HG03280 (cell line): ENCODE results near the gene CASKIN2.
"Not testable (repeated sequence)": the region's sequence is repeated elsewhere in the genome, so short reads cannot be mapped to it uniquely, and the experiment has no call there.

Source experiments
- ATAC-seq: cut with Tn5 transposase; IDR thresholded peaks from one replicate; pipeline ENCODE4 v1.9.1; 2021; ENCODE audit warnings: mild to moderate bottlenecking, moderate library complexity; ENCODE audit not compliant: unreplicated experiment

The CASKIN2 gene

GRCh38 chr17:75493476-75494129 is 21.7 kb downstream of the CASKIN2 start:
- ATAC-seq = no peak

- ATAC-seq = no peak
Observed at GRCh38 chr17:75492555-75493168, 22.7 kb downstream of the CASKIN2 start.

GRCh38 chr17:75491680-75492079 is 23.7 kb downstream of the CASKIN2 start:
- ATAC-seq = no peak

DNA sequence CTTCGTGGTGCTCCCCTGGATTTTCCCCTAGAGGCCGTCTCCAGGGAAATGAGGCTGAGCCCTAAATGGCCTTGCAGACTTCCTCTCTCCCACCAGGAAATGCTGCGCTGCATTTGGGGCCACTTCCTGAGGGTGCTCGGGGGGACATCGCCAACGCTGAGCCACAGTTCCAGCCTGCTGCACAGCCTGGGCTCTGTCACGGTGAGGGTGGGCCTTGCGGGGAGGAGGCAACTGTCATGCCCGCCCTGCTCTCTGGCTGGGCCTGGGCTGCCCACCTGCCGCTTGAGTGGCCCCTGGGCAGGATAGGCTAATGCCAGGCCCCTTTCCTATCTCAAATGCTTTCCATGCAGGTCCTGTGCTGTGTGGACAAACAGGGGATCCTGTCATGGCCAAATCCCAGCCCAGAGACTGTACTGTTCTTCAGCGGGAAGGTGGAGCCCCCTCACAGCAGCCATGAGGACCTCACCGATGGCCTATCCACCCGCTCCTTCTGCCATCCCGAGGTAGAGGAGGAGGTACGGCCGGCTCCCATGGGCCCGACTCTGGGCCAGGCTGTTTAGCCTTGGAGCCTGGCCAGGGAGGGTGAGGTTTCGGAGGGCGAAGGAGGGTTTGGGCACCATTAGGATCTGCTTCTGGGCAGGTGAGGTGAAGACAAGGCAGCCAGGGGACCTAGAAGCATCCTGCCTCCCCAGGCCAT is 24.2 kb downstream of the CASKIN2 start:
- ATAC-seq = no peak

DNA sequence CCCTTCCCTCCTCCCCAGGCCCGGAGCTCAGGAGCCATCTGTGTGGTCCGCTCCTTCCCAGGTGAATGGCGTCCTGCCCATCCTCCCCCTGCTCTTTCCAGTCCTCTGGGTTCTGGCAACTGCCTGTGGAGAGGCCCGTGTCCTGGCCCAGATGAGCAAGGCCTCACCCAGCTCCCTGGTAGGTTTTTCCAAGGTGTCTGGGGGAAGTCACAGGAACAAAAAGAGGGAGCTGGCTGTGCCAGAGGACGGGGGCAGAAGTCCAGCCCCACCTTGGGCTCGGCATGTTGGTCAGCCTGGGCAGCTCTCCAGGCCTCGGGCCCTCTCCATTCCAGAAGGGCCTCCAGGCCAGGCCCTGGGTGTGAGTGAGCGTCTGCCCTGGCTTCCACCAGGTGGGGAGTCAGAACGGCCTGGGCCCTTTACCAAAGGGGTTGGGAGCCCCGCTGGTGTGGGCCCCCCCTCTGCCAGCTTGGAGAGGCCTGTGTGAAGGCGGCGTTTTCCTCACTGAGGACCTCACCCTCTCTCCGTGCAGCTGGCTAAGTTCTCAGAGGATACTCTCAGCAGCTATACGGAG is 25.1 kb downstream of the CASKIN2 start:
- no peak for ATAC-seq

DNA sequence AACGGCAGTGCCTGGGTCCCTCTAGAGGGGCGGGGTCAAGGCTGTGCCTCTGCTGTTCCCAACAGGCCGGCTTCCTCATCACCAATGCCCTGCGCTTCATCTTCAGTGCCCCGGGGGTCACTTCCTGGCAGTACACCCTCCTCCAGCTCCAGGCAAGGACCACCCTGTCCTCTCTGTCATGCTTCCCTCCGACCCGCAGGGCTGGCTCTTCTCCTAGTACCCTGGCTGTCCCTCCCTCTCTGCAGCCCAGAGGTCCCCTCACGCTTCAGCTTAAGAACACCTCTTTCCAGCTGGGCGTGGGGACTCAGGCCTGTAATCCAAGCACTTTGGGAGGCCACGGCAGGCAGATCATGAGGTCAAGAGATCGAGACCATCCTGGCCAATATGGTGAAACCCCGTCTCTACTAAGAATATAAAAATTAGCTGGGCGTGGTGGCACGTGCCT is 25.8 kb downstream of the CASKIN2 start:
- ATAC-seq = no peak

GRCh38 chr17:75488693-75489510 is 26.4 kb downstream of the CASKIN2 start:
- no peak for ATAC-seq

GRCh38 chr17:75487351-75488070 is 27.8 kb downstream of the CASKIN2 start:
- no peak for ATAC-seq

DNA sequence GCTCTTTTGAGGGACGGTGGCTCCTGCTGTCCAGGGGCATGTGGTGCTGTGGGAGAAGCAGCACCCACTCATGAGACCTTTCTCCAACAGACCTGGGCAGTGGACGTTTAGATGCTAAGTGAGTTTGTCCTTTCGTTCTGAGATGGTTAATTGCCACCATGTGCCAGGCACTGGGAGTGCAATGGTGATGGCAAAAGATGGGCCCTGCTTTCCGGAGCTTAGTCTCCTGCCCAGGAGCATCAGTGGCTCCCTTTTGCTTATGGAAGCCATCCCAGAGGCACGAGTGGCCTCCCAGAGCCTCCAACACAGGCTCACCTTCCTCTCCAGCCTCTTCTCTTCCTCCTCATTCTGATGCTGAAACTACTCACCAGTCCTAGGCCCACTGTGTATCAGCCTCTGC is 28.4 kb downstream of the CASKIN2 start:
- ATAC-seq = no peak

GRCh38 chr17:75486151-75486550 is 29.2 kb downstream of the CASKIN2 start:
- no peak for ATAC-seq

- ATAC-seq = no peak
Observed at GRCh38 chr17:75485688-75486087, 29.6 kb downstream of the CASKIN2 start.

DNA sequence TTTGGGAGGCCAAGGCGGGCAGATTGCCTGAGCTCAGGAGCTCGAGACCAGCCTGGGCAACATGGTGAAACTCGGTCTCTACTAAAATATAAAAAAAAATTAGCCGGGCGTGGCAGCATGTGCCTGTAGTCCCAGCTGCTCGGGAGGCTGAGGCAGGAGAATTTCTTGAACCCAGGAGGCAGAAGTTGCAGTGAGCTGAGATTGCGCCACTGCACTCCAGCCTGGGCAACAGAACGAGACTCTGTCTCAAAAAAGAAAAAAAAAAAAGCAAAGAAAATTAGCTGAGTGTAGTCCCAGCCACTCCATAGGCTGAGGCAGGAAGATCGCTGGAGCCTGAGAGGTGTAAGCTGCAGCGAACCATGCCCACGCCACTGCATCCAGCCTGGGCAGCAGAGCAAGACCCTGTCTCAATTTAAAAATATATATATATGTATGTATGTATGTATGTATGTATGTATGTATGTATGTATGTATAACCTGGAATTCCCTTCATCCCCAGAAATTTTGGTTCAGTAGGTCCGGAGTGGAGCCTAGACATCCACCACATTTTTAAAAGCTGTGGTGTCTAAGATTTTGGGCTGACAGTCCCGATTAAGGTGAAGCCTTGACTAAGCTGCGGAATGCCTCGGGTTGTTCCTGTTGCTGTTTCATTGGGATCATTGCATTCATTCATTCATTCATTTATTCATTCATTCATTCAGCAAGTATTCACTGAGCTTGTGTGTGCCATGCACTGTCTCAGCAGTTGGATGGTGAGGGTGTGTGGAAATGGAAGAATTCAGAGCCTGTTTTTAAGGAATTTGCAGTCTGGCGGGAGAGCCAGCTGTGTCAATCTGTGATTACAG is 33.0 kb downstream of the CASKIN2 start:
- ATAC-seq = no peak

DNA sequence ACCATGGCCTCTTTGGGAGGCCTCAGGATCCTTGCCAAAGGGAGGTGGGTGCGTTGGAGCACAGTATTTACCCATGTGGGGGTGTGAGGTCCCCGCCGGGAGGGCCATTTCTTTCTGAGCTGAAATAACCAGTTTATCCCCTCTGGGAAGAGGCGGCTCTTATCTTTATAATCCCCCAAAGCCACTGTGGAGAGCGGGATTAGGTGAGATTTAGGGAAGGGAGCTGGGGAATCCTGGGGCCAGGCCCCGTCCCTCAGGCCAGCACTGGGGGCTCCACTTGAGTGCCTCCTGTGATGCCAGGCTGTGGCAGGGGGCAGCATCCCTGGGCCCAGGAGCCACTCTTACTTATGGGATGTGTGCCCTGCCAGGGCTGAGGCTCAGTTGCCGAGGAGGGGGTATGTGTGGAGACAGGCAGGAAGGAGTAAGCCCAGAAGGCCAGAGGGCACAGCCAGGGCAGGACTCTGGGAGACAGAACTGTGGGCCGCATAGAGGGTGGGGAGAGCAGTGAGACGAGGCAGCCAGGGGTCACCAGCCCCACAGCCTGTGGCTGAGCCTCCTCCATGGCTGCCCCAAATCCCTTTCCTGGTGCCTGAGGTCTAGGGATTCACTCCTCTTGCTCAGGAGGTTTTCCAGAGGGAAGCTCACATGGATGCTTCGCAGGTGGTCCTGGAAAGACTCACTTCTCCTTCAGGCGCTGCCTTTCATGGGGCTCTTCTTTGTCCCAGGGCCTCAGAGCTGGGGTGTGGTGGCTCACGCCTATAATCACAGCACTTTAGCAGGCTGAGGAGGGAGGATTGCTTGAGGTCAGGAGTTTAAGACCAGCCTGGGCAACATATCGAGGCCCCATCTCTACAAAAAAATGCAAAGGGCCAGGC is 33.9 kb downstream of the CASKIN2 start:
- ATAC-seq = no peak

- no peak for ATAC-seq
Observed at GRCh38 chr17:75480281-75480680, 35.1 kb downstream of the CASKIN2 start.

DNA sequence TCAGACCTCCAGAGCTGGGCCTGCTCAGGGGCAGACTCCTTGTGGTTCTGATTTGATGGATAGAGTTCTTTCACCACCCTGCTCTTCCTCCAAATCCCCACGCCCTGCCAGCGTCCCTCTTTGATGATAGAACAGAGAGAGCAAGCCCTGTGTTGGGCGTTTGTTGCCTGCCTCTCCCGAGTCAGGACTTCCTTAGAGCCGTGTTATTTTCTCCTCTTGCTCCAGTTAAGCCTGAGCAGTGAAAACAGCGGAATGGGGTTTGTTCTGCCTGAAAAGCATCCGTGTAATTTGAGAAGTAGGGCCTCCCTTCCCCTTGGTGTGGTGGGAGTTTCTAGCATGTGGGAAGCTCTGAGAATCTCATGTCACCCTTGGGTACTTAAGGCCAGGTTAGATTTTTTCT is 36.8 kb downstream of the CASKIN2 start:
- ATAC-seq = no peak

DNA sequence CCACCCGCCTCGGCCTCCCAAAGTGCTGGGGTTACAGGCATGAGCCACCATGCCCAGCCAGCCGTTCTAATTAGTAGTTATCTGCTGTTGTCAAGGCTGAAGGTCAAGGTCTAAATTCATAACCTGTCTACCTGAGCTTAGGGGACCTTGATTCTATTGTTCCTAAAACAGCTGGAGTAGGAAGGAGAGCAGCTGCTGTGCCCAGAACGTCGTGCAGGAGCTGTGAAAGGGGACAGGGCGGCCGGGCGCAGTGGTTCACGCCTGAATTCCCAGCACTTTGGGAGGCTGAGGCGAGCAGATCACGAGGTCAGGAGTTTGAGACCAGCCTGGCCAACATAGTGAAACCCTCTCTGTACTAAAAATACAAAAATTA is 37.9 kb downstream of the CASKIN2 start:
- not testable (repeated sequence) for ATAC-seq

DNA sequence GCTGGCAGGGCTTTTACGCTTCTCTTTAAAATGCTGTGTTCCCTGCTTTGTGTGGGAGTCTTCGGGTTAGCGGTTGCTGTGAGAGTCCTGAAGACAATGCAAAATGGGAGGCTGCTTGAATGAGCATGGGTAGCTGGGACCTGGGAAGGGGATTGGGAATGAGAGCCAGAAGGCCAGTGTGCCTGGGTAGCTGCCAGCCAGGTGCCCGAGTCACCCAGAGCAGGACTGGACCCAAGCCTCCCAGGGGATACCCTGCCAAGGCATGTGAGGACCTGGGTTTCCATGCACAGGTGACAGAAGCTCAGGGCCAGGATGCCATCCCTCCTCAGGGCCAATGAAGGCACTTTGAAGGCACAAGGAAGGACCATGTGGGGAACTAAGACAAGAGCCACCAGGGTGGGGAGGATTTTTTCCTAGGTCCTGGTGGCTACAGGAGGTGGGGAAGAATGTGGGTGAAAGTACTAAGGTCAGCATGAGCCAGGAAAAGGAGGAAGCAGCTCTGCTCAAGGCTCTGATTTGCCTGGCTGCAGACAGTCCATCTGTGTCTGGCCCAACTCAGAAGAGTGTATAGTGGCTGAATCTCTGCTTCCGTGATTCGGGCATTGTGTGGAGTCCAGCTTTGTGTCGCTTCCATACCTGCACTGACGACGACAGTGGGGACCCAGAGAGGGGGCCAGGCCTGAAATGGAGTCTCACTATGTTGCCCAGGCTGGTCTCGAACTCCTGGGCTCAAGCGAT is 38.4 kb downstream of the CASKIN2 start:
- no peak for ATAC-seq

GRCh38 chr17:75476271-75476671 is 39.1 kb downstream of the CASKIN2 start:
- no peak for ATAC-seq
